GM19099 (cell line): Measurements from ENCODE around the gene PLXDC1.

Experiments used
- POLR2A ChIP-seq: IDR thresholded peaks from 3 replicates; pipeline ENCODE4 v1.6.1; 2011; ENCODE audit warnings: low read depth; ENCODE audit not compliant: insufficient read length; ENCODE audit errors: extremely low read depth

PLXDC1 gene

DNA sequence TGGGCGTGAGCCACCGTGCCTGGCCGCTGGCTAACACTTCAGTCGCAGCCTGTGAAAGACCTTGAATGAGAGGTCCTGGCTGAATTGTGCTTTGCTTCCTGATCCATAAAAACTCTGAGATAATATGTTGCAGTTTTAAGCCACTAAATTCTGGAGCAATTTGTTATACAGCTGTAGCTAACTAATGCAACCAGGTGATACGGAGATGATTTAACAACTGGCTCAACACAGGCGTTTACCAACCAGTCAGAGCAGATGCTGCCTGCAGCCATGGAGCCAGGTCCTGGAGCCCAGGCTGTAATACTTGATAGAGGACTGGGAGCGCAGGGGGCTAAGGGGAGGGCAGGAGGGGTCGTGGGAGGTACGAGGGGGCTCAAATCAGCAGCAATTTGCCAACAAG, 50.9 kb downstream of the PLXDC1 start:
- no peak for TF ChIP-seq POLR2A

DNA sequence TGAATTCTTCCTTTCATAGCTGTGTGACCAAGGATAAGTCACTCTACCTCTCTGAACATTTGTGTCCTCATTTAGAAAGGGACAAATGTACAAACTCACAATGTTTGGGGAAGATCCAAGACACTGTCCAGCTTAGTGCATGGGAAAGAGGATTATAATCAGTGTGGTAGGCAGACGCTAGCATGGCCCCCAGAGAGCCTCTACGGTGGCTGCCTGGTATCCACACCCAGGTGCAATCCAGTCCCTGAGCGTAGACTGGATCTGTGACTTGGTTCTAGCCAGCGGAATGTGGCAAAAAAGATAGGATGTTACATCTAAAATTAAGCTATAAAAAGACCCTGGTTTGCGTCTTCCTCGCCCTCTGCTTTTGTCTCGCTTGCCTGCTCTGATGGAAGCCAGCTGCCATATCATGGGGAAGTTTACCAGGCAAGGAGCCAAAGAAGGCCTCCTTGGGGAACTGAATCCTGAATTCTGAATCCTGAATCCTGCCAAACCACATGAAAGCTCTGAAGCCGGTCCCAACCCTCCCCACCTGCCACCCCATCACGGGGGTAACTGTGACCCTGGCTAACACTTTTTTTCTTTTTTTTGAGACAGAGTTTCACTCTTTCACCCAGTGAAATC, 51.7 kb downstream of the PLXDC1 start:
- TF ChIP-seq POLR2A, result no peak

DNA sequence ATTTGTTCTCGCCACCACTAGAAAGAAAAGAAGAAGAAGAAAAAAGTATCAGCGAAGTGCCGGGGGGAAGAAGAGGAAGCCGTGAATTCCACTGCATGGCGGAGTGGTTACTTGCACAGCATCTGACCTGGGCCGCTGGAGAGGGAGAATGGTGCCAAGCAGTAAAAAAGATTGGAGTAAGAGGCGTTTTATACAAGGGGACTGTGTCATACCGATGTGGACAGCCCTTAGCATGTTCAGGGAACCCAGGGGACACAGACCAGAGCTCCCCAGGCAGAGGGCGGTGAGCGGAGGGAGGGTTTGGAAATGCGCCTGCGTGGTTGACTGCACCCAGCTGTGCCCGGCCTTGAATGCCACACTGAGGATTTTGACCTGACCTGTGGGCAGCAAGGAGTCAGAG, 52.8 kb downstream of the PLXDC1 start:
- no peak for TF ChIP-seq POLR2A

DNA sequence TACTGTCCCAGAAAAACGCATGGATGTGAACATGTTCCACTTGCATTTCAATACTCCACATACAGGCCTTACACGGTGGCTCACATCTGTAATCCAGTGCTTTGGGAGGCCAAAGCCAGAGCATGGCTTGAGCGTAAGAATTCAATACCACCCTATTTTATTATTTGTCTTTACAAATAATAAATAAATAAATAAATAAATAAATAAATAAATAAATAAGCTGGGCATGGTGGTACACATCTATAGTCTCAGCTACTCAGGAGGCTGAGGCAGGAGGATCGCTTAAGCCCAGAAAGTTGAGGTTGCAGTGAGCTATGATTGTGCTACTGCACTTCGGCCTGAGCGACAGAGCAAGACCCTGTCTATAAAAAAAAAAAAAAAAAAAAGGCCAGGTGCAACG, 53.9 kb downstream of the PLXDC1 start:
- no peak for TF ChIP-seq POLR2A

DNA sequence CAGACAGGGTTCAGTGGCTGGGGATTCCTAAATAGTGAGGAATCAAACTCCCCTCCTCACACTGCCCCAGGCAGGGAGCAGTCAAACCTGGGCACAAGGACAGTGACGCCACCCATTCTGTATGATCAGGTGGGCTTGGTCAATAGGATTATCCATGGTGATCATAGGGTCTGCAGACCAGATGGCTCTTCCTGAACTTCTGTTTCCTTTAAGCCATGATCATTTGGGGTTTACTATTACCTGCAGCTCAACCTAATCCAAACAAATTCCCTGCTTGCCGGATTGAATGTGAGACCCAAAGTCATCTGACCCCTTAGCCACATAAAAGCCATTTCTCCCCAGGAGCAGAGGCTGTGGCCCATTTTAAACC, 54.3 kb downstream of the PLXDC1 start:
- TF ChIP-seq POLR2A, result no peak

DNA sequence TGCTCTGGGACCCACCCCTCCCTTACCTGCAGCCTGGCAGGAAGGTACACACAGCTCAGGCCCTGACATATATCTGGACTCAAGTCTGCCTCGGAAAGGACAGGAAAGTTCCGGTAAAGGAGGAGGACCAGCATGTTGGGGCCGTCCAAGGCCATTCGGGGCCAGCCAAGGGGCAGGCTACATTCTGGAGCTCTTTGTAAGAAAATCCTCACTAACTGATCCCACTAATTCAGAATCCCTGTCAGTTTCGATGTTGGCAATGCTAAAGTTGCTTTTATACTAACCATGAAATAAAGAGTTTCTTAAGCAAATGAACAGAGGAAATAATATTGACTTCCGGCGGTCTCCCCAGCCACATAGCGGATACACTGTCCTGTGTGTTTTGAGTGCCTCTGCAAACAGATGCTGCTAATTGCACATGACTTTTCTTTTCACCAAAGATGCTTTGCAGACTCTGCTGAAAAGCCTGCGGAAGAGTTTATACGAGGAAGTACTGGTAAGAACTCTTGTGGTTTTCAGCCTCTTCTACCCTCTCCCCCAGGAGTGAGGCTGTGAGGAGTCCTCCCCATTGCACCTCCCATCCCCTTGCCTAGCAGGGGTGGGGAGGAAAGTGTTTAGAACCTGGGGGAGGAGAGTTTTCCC, 54.8 kb downstream of the PLXDC1 start:
- no peak for TF ChIP-seq POLR2A

DNA sequence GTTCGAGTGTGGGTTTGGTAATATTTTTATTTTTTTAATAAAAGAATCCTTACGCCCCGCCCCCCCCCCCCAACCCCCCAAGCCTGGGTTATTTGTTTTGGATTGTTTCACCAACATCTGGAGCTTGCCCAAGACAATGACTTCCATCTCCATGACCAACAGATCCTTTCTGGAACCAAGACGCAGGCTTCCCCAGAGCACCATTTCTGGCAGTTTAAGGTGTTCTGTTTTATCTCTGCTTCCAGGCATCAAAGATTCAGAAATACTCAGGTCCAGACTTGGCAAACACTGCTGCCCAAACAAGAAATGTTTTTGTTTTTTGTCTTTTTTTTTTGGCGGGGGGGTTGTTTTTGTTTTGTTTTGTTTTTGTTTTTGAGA, 56.1 kb downstream of the PLXDC1 start:
- no peak for TF ChIP-seq POLR2A

DNA sequence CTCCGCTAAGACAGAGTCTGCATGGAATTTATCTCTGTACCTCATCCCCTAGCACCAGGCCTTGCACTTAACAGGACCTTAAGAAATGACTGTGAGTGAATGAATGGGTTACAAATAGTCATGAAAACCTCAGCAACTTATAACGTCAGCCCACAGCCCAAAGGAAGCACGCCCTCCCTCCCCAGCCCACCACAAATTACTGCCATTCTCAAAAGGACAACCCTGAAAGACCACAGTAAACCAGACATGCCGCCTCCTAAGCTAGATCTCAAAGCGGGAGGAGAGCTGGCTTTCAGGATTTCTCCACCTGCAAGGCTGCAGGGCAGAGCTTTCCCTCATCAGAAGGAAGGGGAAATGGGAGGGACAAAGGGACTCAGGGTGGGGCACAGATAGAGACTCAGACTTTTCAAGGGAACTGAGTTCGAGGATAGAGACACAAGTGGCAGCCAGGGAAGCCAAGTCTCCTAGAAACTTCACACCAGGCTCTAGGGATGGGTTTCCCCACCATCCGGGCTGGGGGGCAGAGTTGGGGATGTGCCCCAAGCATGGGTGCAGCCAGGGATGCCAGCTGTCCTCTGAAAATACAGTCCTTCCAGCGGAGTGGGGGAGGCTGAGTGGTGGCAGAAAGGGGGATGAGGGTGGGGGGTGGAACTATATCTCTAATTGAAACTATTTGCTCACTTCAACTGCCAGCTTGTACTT, 56.7 kb downstream of the PLXDC1 start:
- TF ChIP-seq POLR2A, result no peak

DNA sequence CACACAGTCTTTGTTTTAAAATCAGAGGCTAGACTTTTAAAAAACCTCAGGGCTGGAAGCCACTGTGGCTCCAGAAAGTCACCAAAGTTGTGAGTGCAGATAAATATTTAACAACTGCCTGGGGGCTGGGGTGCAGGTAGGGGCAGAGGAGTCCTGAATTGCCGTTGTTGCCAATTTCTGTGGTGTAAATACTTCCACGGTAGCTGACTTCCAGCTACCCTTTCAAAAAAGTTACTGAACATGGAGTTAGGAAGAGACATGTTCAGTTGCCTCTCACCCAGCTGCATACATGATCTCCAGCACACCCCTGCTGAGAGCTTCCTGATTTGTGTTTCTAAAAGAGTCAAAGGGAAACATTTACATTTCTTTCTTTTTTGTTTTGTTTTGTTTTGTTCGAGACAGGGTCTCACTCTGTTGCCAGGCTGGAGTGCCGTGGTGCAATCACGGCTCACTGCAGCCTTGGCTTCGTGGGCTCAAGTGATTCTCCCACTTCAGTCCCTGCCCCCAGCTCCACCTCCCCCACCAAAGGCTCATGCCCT, 58.7 kb downstream of the PLXDC1 start:
- no peak for TF ChIP-seq POLR2A

DNA sequence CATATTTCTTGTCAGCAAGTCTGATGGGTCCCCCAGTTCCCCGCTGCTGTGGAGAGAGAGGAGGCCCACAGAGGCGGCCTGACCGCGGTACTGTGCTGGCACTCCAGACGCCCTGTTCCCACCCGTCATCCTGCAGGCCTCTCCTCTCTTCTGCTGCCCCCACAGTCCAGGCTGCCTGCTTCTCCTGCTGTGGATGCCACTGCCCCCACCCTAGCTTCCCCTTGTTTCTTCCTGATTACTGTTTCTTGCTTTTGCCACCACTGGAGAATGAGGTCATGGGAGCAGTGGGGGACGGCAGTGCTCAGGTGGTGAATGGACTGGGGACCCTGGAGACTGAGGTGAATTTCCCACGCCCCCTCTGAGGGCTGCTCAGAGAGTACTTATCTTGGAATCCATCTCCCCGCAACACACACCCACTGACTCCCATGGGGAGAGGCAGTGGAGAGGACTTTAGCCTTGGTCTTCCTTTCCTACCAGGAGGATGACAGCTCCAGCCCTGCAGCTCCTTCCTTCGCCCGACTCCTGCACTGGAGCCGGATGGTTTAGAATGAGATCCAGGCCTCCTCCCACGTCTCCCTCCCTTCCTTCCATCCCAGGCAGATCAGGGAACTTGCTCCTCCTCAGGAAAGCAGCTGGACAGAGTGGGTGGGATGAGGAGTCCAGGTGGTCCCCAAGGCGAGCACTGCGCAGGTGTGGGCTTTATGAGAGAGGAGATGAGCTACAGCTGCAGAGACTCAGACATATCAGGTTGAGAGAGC, 60.4 kb downstream of the PLXDC1 start:
- TF ChIP-seq POLR2A, result no peak

DNA sequence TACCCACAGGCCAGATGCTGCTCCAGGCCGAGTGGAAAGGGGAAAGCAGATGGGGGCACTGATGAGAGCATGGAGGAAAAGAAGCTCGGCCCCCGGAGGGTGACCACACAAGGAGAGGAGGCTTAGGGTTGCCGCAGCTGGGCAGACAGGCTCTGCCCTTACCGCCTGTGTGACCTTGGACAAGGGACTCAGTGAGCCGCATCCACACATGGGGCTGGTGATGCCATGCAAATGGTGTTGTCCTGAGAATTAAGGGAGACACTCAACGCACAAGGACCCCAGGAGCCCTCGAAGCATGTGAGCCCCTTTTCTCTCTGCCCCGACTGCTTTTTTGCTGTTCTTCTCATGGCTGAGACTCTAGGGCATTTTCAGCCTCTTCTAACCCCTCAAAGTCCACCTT, 61.0 kb downstream of the PLXDC1 start:
- TF ChIP-seq POLR2A, result no peak

DNA sequence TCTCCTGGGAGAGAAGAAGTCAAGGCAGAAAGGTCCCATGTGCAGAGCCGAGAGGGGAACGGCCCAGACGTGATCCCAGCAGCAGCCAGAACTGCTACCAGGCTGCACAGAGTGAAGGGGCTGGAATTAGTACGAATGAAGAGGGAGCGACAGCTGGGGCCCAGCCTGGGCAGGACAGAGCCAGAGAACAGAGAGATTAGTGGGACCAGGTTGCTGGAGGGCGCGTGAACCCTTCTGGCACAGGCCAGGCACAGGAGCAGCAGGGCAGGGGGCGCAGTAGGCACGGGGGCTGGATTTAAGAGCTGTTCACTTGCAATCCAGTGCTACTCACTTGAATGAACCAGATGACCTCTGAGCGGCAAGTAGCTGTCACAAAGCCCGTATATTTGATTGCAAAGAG, 66.9 kb downstream of the PLXDC1 start:
- TF ChIP-seq POLR2A, result no peak

DNA sequence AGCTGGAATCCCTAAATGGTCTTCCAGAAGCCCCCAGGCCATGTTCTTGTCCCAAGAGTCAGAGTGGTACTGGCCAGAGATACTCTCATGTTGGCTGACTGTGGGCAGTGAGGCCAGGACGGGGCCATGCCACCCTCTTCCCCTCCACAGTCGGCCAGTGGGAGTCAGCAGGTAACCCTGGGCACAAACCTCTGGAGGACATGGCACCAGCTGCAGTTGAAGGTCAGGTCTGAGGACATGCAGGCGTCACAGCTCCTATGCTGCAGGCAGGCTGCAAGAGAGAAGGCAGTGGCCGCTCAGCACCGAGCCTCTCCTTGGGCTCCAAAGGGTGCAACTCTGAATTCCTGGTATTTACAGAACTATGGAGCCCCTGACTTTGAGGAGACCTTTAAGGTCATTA, 68.2 kb downstream of the PLXDC1 start:
- no peak for TF ChIP-seq POLR2A

DNA sequence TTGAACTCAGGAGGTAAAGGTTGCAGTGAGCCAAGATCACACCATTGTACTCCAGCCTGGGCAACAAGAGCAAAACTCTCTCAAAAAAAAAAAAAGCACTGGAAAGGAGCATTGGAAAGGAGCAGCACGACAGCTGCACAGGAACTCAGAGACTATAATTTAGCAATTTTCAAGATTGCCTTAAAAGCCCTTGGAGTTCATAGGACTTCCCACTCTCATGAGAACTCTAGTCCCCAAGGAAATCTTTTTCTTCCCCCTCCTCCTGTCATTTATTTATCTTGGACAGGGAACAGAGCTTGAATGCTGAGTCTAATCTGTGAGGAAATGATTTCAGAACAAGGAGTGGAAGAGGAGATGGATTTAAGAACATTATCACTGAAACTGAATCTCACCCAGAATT, 69.0 kb downstream of the PLXDC1 start:
- no peak for TF ChIP-seq POLR2A

DNA sequence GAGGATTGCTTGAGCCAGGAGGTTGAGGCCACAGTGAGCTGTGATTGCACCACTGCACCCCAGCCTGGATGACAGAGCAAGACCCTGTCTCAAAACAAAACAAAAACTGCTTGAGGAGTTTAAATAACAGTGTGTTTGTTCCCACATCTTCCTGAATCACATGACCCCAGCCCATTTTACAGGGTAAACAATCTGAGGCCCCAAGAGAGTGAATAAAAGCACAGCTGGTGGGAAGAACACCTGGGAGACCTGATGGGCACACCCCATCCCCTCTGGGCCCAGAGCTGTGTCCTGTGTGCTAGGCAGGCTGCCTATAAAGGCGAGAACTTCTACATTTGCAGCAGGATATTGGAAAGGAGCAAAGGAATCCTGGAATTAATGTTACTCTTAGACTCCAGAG, 69.6 kb downstream of the PLXDC1 start:
- TF ChIP-seq POLR2A, result no peak
